SU-DHL-6 (cell line): ENCODE data around the gene INTS6.

Source experiments
- H2AFZ ChIP-seq: fragments of 200-600 bp; sonication (generic); 2 replicates; pipeline ENCODE4 v1.6.1; 2014; ENCODE audit warnings: low read depth, mild to moderate bottlenecking, moderate library complexity, mixed read lengths, antibody characterized with exemption, low read length; ENCODE audit not compliant: severe bottlenecking
- H3F3A ChIP-seq: fragments of 200-600 bp; shearing (Covaris generic); 2 replicates; pipeline ENCODE4 v1.6.0; 2016; ENCODE audit warnings: antibody characterized with exemption, mild to moderate bottlenecking; ENCODE audit not compliant: insufficient read depth
- H3K27ac ChIP-seq: fragments of 200-600 bp; sonication (generic); 2 replicates; pipeline ENCODE4 v1.5.1; 2016; ENCODE audit warnings: low read depth, mild to moderate bottlenecking, low read length, moderate library complexity, mixed read lengths
- H3K27me3 ChIP-seq: fragments of 200-600 bp; sonication (generic), shearing (Covaris generic); 2 replicates; pipeline ENCODE4 v1.6.0; 2014; ENCODE audit warnings: mild to moderate bottlenecking, low read length
- H3K36me3 ChIP-seq: fragments of 200-600 bp; sonication (generic); 2 replicates; pipeline ENCODE4 v1.6.1; 2014; ENCODE audit warnings: mild to moderate bottlenecking, low read length, mixed read lengths
- H3K4me2 ChIP-seq: fragments of 300-600, 200-600 bp; shearing (Covaris generic), sonication (generic); 2 replicates; pipeline ENCODE4 v1.6.0; 2014; ENCODE audit warnings: low read length, low read depth, mild to moderate bottlenecking; ENCODE audit not compliant: poor library complexity, severe bottlenecking
- H3K4me3 ChIP-seq: fragments of 200-600 bp; sonication (generic); 2 replicates; pipeline ENCODE4 v1.5.1; 2014; ENCODE audit warnings: antibody characterized with exemption, low read length, mild to moderate bottlenecking, mixed read lengths; ENCODE audit not compliant: insufficient read depth, poor library complexity, severe bottlenecking
- H3K79me2 ChIP-seq: fragments of 200-600 bp; sonication (generic); 2 replicates; pipeline ENCODE4 v1.6.1; 2014; ENCODE audit warnings: mild to moderate bottlenecking, low read length, moderate library complexity; ENCODE audit not compliant: insufficient read depth
- H3K9ac ChIP-seq: fragments of 200-600 bp; sonication (generic); 2 replicates; pipeline ENCODE4 v1.7.0; 2014; ENCODE audit warnings: mild to moderate bottlenecking, low read length
- H3K9me2 ChIP-seq: fragments of 200-600 bp; sonication (generic); replicated peaks from 2 replicates; pipeline ENCODE4 v1.6.1; 2014; ENCODE audit warnings: low read length; ENCODE audit not compliant: insufficient read depth
- H3K9me3 ChIP-seq: fragments of 200-600 bp; sonication (generic); 2 replicates; pipeline ENCODE4 v1.6.1; 2014; ENCODE audit warnings: low read length, mixed read lengths; ENCODE audit not compliant: insufficient read depth
- H4K20me1 ChIP-seq: fragments of 200-600 bp; sonication (generic); 2 replicates; pipeline ENCODE4 v1.6.1; 2014; ENCODE audit warnings: low read depth, mild to moderate bottlenecking, antibody characterized with exemption, low read length, moderate library complexity, mixed read lengths
- EZH2phosphoT487 ChIP-seq: fragments of 200-600 bp; sonication (generic), shearing (Covaris generic); conservative IDR thresholded peaks from 2 replicates; pipeline ENCODE4 v1.6.1; 2018; ENCODE audit warnings: mild to moderate bottlenecking, antibody characterized with exemption, low read length, moderate library complexity, mixed read lengths
- TF ChIP-seq, protein P1 (sequence below): fragments of 200-600 bp; sonication (generic); IDR thresholded peaks from one replicate; pipeline ENCODE4 v1.5.1; 2017; ENCODE audit warnings: antibody characterized with exemption, mild to moderate bottlenecking, low read length, moderate library complexity; ENCODE audit not compliant: insufficient read depth, poor library complexity, severe bottlenecking

Gene INTS6

DNA sequence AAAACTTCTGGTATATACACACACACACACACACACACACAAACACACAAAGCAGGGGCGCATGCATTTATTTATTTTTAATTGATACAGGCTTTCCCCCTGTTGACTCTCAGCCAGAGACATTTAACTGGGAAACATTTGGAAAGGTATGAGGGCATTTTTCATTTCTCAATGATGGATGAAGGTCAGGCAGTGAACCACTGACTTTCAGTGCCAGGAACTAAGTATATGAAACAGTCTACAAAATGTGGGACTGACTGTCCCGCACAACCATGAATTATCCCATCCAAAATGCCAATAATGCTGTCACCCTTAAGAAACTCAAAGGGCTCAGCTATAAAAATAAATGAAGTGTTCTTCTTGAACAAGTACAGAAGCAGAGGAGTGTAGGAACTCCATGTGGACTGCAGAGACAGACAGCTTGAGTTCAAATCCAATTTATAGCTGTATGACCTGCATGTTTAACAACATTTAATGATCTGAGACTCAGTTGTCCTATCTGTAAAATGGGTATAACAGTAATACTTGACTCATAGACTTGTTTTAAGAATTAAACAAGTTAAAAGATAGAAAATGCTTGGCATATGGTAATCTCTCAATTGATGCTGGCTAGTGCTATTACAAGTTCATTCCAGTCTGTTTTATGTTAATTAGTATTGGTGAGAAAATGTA, 25.0 kb upstream of the INTS6 start:
- no peaks in the 10 kb centered on the region for H3K36me3 ChIP-seq
- TF ChIP-seq, protein P1, sequence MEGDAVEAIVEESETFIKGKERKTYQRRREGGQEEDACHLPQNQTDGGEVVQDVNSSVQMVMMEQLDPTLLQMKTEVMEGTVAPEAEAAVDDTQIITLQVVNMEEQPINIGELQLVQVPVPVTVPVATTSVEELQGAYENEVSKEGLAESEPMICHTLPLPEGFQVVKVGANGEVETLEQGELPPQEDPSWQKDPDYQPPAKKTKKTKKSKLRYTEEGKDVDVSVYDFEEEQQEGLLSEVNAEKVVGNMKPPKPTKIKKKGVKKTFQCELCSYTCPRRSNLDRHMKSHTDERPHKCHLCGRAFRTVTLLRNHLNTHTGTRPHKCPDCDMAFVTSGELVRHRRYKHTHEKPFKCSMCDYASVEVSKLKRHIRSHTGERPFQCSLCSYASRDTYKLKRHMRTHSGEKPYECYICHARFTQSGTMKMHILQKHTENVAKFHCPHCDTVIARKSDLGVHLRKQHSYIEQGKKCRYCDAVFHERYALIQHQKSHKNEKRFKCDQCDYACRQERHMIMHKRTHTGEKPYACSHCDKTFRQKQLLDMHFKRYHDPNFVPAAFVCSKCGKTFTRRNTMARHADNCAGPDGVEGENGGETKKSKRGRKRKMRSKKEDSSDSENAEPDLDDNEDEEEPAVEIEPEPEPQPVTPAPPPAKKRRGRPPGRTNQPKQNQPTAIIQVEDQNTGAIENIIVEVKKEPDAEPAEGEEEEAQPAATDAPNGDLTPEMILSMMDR = no peak
- TF ChIP-seq EZH2phosphoT487 = no peak
- no peaks in the 10 kb centered on the region for H3K9me2 ChIP-seq
- H3K9me3 ChIP-seq = no peaks in the 10 kb centered on the region
- H3K79me2 ChIP-seq = no peaks in the 10 kb centered on the region
- H3K27me3 ChIP-seq = no peaks in the 10 kb centered on the region
- no peak overlapping the region for H3K4me3 ChIP-seq
- H3K27ac ChIP-seq = no peak overlapping the region
- H4K20me1 ChIP-seq = no peaks in the 10 kb centered on the region
- no peak overlapping the region for H3K9ac ChIP-seq
- H3K4me2 ChIP-seq = no peak overlapping the region
- H2AFZ ChIP-seq = no peak overlapping the region
- no peaks in the 10 kb centered on the region for H3F3A ChIP-seq

DNA sequence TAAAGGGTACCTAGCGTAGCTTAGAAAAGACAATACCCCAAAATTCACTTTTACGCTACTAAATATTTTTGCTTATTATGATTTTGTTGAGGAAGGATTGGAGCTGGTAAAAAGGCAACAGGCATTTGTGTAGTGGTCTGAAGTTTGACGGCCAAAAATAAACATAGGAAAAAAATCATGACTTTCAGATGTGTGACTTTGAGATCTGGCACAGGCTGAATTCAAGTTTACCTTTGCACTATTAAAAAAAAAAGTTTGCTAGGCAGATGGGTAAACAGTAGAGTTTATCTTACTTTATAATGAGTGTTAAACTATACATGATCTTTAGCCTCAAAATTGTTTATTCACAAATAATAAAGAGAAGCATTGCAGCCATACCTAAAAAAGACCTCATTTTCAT, 24.3 kb upstream of the INTS6 start:
- Histone ChIP-seq H4K20me1 (no peaks in the 10 kb centered on the region), H3K9me3 (no peaks in the 10 kb centered on the region), H3F3A (no peaks in the 10 kb centered on the region), H3K4me2 (no peak overlapping the region), H3K79me2 (no peaks in the 10 kb centered on the region), H3K9ac (no peak overlapping the region), H3K4me3 (no peak overlapping the region), H3K36me3 (no peaks in the 10 kb centered on the region), H3K27ac (no peak overlapping the region), H3K27me3 (no peaks in the 10 kb centered on the region), H3K9me2 (no peaks in the 10 kb centered on the region), H2AFZ (no peak overlapping the region)
- TF ChIP-seq, protein P1 = no peak
- no peak for TF ChIP-seq EZH2phosphoT487

DNA sequence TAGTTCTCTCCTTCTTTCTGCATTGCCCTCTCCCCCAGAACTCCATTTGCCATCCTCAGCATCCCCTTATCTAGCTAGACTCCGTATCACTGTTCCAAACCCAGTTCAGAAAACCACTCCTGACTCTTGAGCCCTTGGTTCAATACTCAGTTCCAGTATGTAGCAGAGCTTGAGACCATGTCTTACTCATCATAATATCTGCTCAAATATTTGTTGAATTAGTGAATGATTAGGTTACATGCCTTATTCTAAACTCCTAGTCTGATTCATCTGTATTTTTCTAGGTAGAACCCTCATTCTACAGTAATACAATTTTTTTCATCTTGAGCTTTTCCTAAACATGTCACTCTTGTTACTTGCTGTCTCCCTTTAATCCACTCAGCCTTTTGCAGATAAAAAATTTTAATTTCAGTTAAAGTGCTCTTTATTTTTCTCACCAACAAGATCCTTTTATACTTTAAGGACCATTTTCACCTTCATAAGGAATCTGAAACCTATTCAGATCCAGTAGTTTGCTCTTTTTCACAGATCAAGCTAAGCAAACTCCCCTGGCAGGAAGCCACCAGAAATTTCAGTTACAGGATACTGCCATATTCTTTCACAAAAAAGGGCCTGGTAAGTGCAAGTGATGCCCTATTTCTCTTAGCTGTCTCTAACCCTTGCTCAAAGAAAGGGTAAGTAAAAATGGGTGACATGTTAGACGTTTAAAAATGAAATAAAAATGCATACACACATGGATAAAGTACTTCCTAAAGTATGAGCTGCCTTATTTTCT, 23.1 kb upstream of the INTS6 start:
- Histone ChIP-seq H3K9me3 (no peaks in the 10 kb centered on the region), H3K27ac (no peak overlapping the region), H3K27me3 (no peaks in the 10 kb centered on the region), H4K20me1 (no peaks in the 10 kb centered on the region), H3K4me2 (no peak overlapping the region), H3K79me2 (no peaks in the 10 kb centered on the region), H3K9ac (no peak overlapping the region), H3K9me2 (no peaks in the 10 kb centered on the region), H3K36me3 (no peaks in the 10 kb centered on the region), H2AFZ (no peak overlapping the region), H3K4me3 (no peak overlapping the region), H3F3A (no peaks in the 10 kb centered on the region)
- no peak for TF ChIP-seq EZH2phosphoT487
- TF ChIP-seq, protein P1 = no peak
